NCI-H510A treated with DMSO at 0.1 percent for 48 hours (cell line): Measurements from ENCODE around the gene METTL16.

Experiments used
- DNase-seq: peaks from one replicate; lab custom pipeline; 2025; lab: John Stamatoyannopoulos, UW

The METTL16 gene

GRCh38 chr17:2380950-2381649 lies 130.6 kb downstream of the METTL16 start:
- DNase-seq = no peak

DNA sequence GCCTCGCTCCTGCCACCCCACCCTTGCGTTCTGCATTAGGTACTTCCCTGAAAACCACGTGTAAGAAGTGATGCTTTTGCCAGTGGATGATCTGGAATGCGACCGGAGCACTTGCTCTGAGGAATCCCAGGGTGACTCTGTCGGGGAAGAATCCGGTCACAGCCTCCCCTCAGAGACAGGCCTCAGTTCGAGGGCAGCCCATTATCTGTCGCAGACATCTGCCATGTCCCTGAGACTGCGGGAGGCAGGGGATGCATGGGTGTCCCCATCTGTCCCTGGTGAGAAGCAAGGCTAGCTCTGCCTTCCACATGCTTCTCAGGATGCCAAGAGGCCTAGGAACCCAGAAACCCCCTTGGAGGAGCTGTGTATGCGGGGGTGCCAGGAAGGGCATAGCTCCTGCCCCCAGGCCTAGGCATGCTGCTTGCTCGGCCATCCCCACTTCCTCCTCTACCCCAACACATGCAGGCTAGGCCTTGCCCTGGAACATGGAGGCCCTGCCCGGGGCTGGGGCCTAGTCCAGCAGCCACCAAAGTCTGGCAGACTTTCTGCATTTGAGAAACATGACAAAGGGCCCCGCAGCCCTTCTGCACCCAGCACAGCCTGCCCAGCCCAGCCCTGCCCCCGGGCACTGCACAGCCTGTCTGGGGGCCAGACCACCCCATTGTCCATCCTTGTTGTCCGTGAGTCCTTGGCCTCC lies 131.3 kb downstream of the METTL16 start:
- DNase-seq = no peak

GRCh38 chr17:2379489-2380225 lies 132.0 kb downstream of the METTL16 start:
- DNase-seq = no peak

- no peak for DNase-seq
Measured at GRCh38 chr17:2378905-2379304, 132.8 kb downstream of the METTL16 start.

DNA sequence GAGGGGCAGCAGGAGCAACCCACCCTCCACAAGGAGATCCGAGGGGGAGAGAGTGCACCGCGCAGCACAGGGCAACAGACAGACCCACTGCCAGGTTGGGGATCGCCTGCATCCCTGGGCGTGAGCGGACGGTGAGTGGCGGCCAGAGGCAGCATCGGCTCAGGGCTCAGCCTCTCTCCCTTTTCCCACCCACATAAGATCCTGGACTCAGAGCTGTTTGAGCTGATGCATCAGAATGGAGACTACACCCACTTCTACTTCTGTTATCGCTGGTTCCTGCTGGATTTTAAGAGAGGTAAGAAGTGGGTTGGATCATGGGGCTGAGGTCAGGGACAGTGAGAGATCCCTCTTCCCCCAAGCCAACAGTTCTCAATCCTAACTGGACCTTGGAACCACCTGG lies 134.0 kb downstream of the METTL16 start:
- no peak for DNase-seq

- DNase-seq = no peak
Measured at GRCh38 chr17:2376107-2376506, 135.6 kb downstream of the METTL16 start.

- DNase-seq = no peak
Measured at GRCh38 chr17:2375406-2375805, 136.3 kb downstream of the METTL16 start.

GRCh38 chr17:2374549-2375285 lies 137.0 kb downstream of the METTL16 start:
- no peak for DNase-seq

GRCh38 chr17:2373179-2373578 lies 138.5 kb downstream of the METTL16 start:
- no peak for DNase-seq

DNA sequence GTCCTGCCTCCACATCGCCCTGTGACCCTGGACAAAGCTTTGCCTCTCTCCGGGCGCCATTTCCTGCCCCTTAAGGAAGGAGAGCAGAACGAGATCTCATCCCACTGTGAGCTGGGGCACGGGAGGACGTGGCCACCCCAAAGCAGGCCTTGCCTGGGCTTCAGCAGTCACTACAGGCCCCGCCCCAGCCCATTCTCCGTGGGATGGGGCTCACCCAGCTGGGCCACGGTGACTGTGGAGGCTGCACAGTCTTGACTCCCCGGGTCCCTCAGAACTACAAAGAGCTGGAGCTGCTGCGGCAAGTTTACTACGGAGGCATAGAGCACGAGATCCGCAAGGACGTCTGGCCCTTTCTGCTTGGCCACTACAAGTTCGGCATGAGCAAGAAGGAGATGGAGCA lies 139.0 kb downstream of the METTL16 start:
- DNase-seq = no peak

GRCh38 chr17:2372180-2372579 lies 139.5 kb downstream of the METTL16 start:
- no peak for DNase-seq

GRCh38 chr17:2371183-2372130 lies 140.2 kb downstream of the METTL16 start:
- DNase-seq = no peak

- no peak for DNase-seq
Measured at GRCh38 chr17:2370211-2370589, 141.5 kb downstream of the METTL16 start.

DNA sequence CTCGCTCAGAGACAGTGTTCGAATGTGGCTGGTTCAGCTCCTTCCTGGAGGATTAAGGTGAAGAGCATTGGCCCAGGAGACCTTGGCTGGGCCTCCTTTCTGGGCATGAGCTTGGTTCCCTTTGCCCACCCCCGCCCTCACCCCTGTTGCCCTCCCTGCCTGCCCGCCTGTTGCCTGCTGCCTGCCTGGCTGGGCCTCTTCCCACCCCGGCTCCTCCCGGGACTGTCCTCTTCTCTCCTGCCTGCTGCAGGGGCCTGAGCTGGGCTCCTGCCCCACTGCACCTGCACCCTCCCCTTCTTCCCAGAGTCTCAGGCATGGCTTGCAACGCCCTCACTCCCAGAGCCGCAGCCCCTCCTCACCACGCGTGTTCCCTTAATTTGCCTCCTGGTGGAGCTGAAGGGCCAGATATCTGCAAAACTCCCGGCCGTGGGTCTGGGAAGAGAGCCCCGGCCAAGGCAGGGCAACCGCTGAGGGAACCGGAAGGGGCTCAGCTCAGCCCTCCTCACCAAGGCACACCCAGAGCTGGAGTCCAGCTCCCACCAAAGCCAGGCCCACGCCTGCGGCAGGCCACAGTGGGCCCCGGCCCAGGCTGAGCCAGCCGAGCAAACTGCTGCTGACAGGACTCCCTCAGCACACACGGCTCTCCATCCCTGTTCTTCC lies 142.0 kb downstream of the METTL16 start:
- DNase-seq = no peak

- DNase-seq = no peak
Measured at GRCh38 chr17:2369039-2369438, 142.6 kb downstream of the METTL16 start.

GRCh38 chr17:2368359-2368758 lies 143.3 kb downstream of the METTL16 start:
- DNase-seq = no peak

DNA sequence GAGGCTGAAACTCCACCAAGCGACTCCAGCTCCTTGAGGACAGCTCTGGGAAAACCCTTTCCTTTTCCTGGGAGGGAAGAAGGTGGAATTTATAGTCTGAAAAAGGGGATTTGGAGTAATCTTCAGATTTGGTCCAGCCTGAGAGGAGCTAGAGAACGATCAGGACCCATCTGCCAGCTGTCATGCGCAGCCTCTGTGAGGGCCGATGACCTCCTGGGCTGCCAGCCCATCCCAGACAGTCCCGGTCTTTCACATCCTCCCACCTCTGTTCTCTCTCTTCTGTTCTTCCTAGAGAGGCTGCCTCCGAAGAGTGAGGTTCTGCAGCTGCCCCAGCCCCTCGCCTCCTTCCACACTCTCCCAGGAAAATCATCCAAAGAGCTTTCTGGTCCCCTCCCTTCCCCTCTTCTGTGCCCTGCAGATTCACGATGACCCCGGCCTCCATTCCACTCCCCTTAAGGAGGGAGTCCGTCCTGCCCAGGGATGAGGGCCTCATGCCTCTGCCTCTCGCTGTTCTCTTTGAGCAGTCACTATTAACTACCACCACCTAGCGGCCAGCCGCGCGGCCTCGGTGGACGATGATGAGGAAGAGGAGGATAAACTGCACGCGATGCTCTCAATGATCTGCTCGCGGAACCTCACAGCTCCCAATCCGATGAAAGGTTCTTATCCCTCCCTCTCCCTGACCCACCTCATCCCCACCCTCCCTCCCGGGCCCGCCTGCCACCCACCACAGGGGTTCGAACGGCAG lies 144.8 kb downstream of the METTL16 start:
- DNase-seq = no peak
